A673 (cell line): ENCODE results near the gene COMMD10. TPM values are rescaled to one million over a fixed set of nuclear protein-coding genes. Genes with fewer than 3 reads are reported as not detected.

ENCODE experiments used
- BruUV-seq: library from RNA; stranded (reverse); fragments of 400-500 nt; replicated peaks from 2 replicates; lab custom pipeline; 2021; lab: Mats Ljungman, UMichigan
- CTCF ChIA-PET: fragments of 300-600 bp; sonication (Branson Sonifier 250); formaldehyde crosslinking; loops from one replicate; lab custom pipeline; 2022; ENCODE audit warnings: antibody characterized with exemption; lab: Charles Lee
- POLR2A ChIA-PET: fragments of 300-600 bp; sonication (Branson Sonifier 250); formaldehyde crosslinking; loops from one replicate; lab custom pipeline; 2022; ENCODE audit warnings: antibody characterized with exemption; ENCODE audit not compliant: low non-redundant PET; lab: Charles Lee
- DNase-seq: peaks from one replicate; pipeline ENCODE4 v3.0.0-alpha.2; 2015; ENCODE audit warnings: low spot score
- H3K27ac ChIP-seq: fragments of 200-600 bp; sonication (generic); 2 replicates; pipeline ENCODE4 v1.5.1; 2016; ENCODE audit warnings: mixed run types, low read depth, mild to moderate bottlenecking, mixed read lengths, antibody characterized with exemption, low read length; ENCODE audit not compliant: poor library complexity, severe bottlenecking
- H3K27me3 ChIP-seq: fragments of 200-600 bp; sonication (generic); replicated peaks from 2 replicates; pipeline ENCODE4 v1.6.1; 2017; ENCODE audit warnings: mixed run types, low read depth, mild to moderate bottlenecking, mixed read lengths, antibody characterized with exemption, low read length; ENCODE audit not compliant: insufficient read depth, poor library complexity
- H3K36me3 ChIP-seq: fragments of 200-600 bp; sonication (generic); 2 replicates; pipeline ENCODE4 v1.6.1; 2016; ENCODE audit warnings: mixed run types, mild to moderate bottlenecking, mixed read lengths, antibody characterized with exemption, low read length; ENCODE audit not compliant: insufficient read depth, poor library complexity, severe bottlenecking
- H3K4me1 ChIP-seq: fragments of 200-600 bp; sonication (generic); 2 replicates; pipeline ENCODE4 v1.6.1; 2017; ENCODE audit warnings: mixed run types, mild to moderate bottlenecking, mixed read lengths, antibody characterized with exemption, low read length; ENCODE audit not compliant: insufficient read depth, poor library complexity, severe bottlenecking
- H3K4me3 ChIP-seq: fragments of 200-600 bp; sonication (generic); 2 replicates; pipeline ENCODE4 v1.5.1; 2016; ENCODE audit warnings: low read depth, mixed run types, mild to moderate bottlenecking, mixed read lengths, low read length; ENCODE audit not compliant: poor library complexity, severe bottlenecking
- H3K9me3 ChIP-seq: fragments of 200-600 bp; sonication (generic); 2 replicates; pipeline ENCODE4 v1.6.1; 2016; ENCODE audit warnings: mixed run types, low read depth, mild to moderate bottlenecking, mixed read lengths, antibody characterized with exemption, low read length; ENCODE audit not compliant: poor library complexity, severe bottlenecking
- CTCF ChIP-seq: fragments of 300-800, 200-600 bp; sonication (generic); conservative IDR thresholded peaks from 2 replicates; pipeline ENCODE4 v1.5.1; 2017; ENCODE audit warnings: low read depth, mild to moderate bottlenecking, antibody characterized with exemption, low read length, moderate library complexity, mixed read lengths
- EZH2 ChIP-seq: fragments of 200-600 bp; sonication (generic); IDR thresholded peaks from 2 replicates; pipeline ENCODE4 v1.6.1; 2017; ENCODE audit warnings: borderline replicate concordance, low read depth, mild to moderate bottlenecking, mixed read lengths, antibody characterized with exemption, low read length; ENCODE audit not compliant: poor library complexity, severe bottlenecking
- intact Hi-C: fragments of 100-400 bp; cut with micrococcal nuclease; formaldehyde crosslinking; loops from one replicate; pipeline ENCODE4 v1.10.0; 2022; ENCODE audit not compliant: unreplicated experiment
- total RNA-seq: library from RNA; stranded (reverse); gene quantifications from 2 replicates; pipeline ENCODE4 v1.2.3, GENCODE V29; 2021

The COMMD10 gene
- total RNA-seq, 1 experiment from 2014 or later, result 36.5 TPM

GRCh38 chr5:116058346-116058936 lies 26.4 kb upstream of the COMMD10 start:
- H3K27me3 ChIP-seq, result peaks cover 7% of the 10 kb centered on the region
- H3K4me1 ChIP-seq, result peaks cover 7% of the 10 kb centered on the region
- CTCF ChIA-PET, result no interaction called here
- POLR2A ChIA-PET, result no interaction called here
- H3K27ac ChIP-seq, result no peak overlapping the region
- no peak for TF ChIP-seq EZH2
- TF ChIP-seq CTCF, result no peak
- BruUV-seq, result no TSS peak
- H3K9me3 ChIP-seq, result no peaks in the 10 kb centered on the region
- intact Hi-C loops, result no loop called here
- H3K36me3 ChIP-seq, result no peaks in the 10 kb centered on the region
- no peak for DNase-seq
- H3K4me3 ChIP-seq, result no peak overlapping the region

GRCh38 chr5:116062352-116062751 lies 22.5 kb upstream of the COMMD10 start:
- Histone ChIP-seq H3K27me3 (peaks cover 7% of the 10 kb centered on the region), H3K4me1 (peaks cover 7% of the 10 kb centered on the region), H3K27ac (no peak overlapping the region), H3K4me3 (no peak overlapping the region), H3K36me3 (no peaks in the 10 kb centered on the region), H3K9me3 (no peaks in the 10 kb centered on the region)
- ChIA-PET CTCF (no interaction called here), POLR2A (no interaction called here)
- DNase-seq, result no peak
- intact Hi-C loops, result no loop called here
- TF ChIP-seq CTCF (peak; percentile 33; the same call in 1 of the 2 replicates), EZH2 (no peak)
- no TSS peak for BruUV-seq

GRCh38 chr5:116063950-116064349 lies 20.9 kb upstream of the COMMD10 start:
- CTCF ChIA-PET, result no interaction called here
- Histone ChIP-seq H3K4me1 (peaks cover 7% of the 10 kb centered on the region), H3K27ac (no peak overlapping the region), H3K9me3 (no peaks in the 10 kb centered on the region), H3K4me3 (no peak overlapping the region), H3K27me3 (no peaks in the 10 kb centered on the region), H3K36me3 (no peaks in the 10 kb centered on the region)
- DNase-seq, result peak; percentile 58
- BruUV-seq, result no TSS peak
- POLR2A ChIA-PET, result no interaction called here
- intact Hi-C loops, result no loop called here
- no peak for TF ChIP-seq CTCF
- no peak for TF ChIP-seq EZH2
